GM19035 (cell line): ENCODE results near the gene SMKR1.
"Not testable (repeated sequence)": the region's sequence is repeated elsewhere in the genome, so short reads cannot be mapped to it uniquely, and the experiment has no call there.

Experiments used
- ATAC-seq: cut with Tn5 transposase; IDR thresholded peaks from one replicate; pipeline ENCODE4 v1.9.1; 2021; ENCODE audit not compliant: unreplicated experiment

The SMKR1 gene

DNA sequence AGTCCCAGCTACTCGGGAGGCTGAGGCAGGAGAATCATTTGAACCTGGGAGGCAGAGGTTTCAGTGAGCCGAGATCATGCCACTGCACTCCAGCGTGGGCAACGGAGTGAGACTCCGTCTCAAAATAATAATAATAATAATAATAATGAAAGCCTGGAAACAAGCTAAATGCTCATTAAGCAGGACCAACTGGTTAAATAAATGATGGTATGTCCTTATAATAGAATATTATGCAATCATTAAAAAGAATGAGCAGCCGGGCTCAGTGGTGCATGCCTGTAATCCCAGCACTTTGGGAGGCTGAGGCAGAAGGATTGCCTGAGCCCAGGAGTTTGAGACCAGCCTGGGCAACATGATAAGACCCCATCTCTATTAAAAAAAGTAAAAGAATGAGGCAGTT is 21.0 kb upstream of the SMKR1 start:
- ATAC-seq: not testable (repeated sequence)

GRCh38 chr7:129482781-129483180 is 19.6 kb upstream of the SMKR1 start:
- no peak for ATAC-seq

DNA sequence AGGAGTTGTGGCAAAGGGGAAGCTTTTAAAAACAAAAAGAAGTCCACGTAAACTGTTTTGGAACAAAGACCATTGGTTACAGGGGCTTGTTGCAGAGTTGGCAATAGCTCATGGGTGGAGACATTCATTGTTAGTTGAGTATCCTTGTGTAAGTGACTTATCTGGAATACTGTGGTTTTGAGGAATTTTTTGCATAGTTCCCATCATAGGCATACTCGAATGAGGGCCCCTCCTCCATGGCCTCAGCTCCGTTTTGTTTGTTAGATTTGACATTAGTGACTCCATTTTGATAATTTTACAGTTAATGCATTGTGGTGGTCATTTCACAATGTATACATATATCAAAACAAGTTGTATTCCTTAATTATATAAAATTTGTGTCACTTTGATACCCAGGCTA is 12.8 kb upstream of the SMKR1 start:
- ATAC-seq: no peak

DNA sequence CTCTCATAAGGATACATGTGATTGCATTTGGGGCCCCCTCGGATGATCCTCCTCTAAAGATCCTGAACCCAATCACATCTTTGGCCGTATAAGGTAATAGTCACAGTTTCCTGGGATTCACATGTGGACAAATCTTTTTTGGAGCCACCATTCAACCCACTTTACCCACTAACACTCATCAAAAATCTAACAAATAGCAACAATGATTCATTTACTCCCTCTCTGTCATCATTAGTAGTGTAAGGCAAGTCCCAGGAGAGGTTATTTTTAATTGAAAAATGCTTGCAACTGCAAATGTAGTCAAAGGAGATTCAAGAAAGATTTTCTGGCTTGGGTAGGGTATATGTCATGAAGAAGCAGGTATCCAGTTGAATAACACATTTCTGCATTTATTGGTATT is 9.9 kb upstream of the SMKR1 start:
- ATAC-seq: no peak

DNA sequence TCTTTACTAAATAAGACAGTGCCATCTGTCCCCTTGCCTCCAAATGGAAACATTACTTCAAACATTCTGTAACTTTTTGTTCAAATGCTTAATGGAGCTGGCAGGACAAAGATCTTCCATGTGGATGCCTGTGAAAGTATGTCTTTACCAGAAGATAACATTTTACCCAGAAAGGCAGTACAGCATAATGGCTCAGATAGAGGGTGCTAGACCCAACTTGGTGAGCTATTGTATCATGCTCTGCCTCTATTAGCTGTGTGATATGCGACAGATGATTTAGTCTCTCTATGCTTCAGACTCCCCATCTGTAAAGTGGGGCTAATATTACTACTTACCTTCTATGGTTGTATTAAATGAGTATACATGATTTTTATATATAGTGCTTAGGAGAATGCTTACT is 8.8 kb upstream of the SMKR1 start:
- ATAC-seq: no peak

DNA sequence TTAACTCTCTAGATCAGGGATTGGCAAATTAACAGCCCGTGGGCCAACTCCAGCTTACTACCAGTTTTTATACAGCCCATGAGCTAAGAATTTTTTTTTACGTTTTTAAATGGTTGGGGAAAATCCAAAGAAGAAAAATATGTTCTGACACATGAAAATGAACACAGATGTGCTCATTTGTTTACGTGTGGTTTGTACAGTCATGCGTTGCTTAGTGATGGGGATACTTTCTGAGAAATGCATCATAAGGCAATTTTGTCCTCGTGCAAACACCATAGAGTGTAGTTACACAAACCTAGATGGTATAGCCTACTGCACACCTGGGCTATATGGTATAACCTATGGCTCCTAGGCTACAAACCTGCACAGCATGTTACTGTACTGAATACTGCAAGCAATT is 8.3 kb upstream of the SMKR1 start:
- ATAC-seq: peak; percentile 91

GRCh38 chr7:129495987-129496386 is 6.3 kb upstream of the SMKR1 start:
- ATAC-seq: no peak

- ATAC-seq: no peak
These were observed 5.7 kb upstream of the SMKR1 start for GRCh38 chr7:129496653-129497052.

- no peak for ATAC-seq
These were observed 5.2 kb upstream of the SMKR1 start for GRCh38 chr7:129497156-129497555.

DNA sequence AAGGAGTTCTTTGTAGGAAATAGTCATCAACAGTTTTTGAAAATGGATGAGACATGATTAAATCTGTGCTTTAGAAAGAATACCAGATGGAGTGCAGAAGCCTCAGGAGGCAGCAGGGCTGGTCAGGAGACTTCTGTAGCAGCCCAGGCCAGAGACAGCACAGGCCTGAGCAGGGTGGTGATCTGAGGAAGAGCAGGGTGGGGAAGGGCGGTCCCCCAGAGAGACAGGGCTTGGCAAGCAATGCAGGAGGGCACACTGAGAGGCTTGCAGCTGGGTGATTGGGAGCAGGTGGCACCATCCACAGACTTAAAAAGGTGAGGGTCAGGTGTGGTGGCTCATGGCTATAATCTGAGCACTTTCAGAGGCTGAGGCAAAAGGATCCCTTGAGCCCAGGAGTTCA is 4.3 kb upstream of the SMKR1 start:
- no peak for ATAC-seq

DNA sequence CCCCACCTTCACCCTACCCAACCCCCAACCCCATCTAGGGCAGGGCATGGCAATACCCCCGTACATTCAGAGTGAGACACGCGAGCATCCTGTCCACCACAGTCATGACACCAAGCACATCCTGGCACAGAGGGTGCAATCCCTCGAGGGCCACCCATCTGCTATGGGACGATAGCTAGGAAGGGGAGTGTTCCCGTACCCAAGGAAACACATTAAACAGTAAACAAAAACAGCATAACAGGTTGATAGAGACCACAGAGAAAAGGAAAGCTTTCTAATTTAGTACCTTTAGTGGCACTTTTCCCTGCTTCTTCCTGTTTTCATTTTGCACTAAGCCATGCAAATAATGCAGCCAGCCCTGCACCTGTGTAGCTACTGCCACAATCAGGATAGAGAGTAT is 2.3 kb upstream of the SMKR1 start:
- ATAC-seq: no peak

DNA sequence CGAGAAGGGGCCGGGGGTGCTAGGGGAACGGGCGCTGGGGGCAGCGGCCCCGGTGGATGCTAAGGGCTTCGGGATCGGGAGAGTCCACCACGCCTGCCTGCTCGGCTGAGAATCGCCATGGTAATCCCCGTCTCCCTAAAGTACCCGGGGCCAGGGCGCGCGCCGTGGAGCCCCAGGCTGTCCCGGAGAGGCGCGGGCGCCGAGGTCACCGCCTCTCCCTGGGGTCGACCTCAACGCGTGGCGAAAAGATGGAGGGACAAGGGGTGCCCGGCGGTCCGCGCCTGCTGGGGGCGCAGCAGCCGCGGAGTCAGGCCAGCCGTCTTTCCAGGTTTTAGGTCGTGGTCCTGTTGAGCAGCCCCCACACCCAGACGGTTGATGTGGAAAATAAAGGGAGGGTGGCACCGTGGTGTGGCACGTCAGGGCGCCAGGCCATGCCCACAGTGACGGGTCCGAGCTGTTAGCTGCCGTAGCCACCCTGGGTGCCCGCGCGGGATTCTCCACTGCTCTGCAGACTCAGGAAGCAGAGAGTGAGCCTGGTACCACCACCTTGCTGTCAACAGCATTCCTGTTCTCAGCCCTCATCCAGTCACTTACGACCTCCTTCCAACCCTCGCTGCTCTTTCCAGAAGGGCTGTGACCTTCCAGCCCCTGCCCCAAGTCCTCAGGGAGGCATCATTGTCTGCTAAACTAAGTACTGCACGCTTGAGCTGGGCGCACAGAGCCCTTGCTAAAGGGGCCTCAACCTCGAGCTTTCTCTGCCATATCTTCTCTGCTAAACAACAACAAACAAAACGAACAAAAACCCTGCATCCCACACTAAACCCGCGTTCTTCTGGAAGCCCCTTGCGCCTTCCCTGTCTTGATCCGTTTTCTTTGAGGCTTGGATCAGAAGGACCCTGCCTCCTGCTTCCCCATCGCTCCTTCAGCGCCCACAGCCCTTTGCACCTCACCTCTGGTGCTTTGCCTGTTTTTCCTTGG is 666 bp downstream of the SMKR1 start:
- ATAC-seq: no peak

DNA sequence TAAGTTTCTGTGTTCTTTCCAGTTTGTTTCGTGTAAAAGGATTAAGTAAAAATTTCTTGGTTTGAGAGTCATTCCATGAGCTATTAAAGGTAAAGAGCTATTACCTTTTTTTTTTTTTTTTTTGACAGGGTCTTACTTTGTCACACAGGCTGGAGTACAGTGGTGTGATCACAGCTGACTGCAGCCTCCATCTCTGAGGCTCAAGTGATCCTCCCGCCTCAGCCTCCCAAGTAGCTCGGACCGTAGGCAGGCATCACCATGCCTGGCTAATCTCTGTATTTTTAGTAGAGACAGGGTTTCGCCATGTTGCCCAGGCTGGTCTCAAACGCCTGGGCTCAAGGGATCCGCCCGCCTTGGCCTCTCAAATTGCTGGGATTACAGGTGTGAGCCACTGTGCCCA is 1.4 kb downstream of the SMKR1 start:
- no peak for ATAC-seq

DNA sequence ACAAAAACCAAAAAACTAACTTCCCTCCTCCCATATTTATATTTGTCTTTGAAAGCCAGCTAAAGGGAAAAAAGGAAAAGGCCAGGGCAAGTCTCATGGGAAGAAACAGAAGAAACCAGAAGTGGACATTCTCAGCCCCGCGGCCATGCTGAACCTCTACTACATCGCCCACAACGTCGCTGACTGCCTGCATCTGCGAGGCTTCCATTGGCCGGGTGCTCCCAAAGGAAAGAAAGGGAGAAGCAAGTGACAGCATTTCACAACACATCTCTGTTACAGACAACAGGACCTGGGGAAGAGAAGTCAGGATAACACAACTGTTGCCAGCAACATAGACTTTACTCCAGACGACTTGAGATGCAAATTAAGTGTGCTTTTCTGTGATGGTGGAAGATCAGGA is 9.9 kb downstream of the SMKR1 start:
- no peak for ATAC-seq

DNA sequence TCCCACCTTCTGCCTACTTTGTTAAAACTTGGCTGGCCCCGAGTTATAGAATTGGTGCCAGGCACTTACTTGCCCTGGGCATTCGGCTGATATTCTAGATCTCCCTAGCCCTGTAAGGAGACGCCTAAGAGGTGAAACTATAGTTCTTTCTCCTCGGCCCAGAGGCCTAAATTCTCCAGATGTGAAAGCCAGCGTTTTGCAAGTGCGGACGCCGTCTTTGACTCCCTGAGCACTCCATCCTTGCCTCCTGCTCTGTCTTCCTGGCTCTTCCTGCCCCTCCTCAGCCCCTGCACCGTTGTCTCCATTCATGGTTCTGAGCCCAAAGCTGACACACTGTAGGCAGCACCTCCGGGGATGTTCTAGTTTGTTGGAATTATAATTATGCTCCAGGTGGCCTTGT is 11.2 kb downstream of the SMKR1 start:
- no peak for ATAC-seq

DNA sequence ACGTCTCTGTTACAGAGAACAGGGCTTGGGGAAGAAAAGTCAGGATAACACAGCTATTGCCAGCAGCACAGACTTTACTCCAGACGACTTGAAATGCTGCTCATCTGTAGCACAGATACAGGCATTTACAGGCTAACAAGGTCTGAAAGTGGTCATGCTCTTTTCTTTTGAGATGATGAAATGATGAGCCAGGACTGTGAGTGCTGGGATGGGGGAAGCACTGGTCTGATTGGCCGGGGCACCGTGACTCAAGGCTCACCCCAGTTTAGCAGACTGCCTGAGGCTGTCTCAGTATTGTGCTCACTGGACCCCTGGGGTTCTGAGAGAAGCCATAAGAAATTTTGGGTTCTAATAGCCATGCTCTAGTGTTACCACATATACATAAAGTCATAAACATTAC is 12.4 kb downstream of the SMKR1 start:
- ATAC-seq: no peak

DNA sequence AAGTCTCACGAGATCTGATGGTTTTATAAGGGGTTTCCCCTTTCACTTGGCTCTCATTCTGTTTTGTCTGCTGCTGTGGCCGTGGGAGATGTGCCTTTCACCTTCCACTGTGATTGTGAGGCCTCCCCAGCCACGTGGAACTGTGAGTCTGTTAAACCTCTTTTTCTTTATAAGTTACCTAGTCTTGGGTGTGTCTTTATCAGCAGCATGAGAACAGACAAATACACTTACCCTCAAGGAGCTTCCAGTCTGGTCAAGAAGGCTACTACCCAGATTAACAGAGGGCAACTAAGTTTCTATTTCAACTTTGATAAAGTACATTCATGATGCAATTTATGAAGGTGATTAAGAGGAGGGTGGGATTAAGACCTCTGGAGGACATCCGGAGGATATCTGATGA is 13.1 kb downstream of the SMKR1 start:
- ATAC-seq: no peak

DNA sequence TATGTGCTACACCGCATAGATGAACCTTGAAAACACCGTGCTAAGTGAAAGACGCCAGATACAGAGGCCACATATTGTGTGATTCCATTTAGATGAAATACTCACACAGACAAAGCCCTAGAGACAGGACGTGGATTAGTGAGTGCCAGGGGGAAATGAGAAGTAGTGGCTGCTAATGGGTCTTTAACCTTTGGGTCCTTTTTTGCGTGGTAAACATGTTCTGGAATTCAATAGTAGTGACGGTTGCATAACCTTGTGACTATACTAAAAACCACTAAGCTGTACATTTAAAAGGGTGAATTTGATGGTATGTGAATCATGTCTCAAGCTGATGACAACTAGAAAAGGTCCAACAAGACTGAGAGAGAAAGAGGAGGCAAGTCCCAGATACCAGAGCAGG is 15.6 kb downstream of the SMKR1 start:
- ATAC-seq: no peak

DNA sequence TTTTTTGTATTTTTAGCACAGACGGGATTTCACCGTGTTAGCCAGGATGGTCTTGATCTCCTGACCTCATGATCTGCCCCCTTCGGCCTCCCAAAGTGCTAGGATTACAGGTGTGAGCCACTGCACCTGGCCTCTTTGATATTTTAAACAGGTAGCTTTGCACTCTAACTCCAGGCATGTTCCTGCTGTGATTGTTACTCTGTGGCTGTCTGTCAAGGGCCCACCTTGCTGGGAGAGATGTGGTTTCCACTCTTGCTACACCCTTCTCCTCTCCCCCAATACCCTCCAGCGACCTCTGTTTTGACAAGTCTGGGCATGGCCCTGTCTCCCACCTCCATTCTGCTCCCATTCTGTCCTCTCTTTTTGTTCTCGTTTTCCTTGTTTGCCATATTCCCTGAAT is 17.1 kb downstream of the SMKR1 start:
- ATAC-seq: no peak

DNA sequence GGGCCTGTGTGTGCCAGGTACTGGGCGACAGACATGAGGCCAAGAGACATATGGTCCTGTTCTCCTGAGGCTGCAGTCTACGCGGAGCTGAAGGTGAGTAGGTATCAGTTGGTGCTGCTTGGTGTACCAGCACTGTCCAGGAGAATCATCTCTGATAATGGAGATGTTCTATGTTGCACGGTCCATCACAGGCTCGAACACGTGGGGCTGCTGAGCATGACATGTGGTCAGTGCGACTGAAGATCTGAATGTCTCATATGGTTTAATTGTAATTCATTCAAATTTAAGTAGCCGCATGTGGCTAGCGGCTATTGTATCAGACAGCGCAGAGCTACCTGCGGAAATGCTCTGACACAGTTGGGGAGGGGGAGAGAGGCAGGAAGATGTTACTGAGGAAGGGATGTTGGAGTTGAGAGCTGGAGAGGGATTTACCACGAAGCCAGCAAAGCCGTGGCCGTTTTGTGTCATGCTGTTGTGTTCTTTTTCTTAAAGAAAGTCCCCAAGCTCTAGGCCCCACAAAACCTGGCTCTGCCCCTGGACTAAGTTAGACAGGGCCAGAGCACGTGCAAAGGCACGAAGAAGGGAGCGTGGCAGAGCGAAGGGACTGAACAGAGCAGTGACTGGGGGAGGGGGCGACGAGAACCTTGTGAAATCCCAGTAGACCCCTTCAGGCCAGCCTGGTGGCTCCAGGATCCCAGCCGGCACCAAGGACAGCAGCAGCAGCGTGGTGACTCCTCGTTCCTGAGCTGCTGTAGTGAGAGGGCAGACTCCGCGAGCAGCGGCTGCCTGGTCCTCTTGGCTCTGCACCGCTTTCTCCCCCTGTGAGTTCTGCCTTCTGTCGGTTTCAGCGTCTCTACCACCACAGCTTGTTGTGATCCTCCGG is 20.0 kb downstream of the SMKR1 start:
- ATAC-seq: no peak

GRCh38 chr7:129522971-129523340 is 20.6 kb downstream of the SMKR1 start:
- ATAC-seq: no peak

GRCh38 chr7:129523924-129524323 is 21.6 kb downstream of the SMKR1 start:
- ATAC-seq: no peak
